Amniotic epithelial cell (primary cell): ENCODE data around the gene WASHC2A.
"Not testable (repeated sequence)": the region's sequence is repeated elsewhere in the genome, so short reads cannot be mapped to it uniquely, and the experiment has no call there.

ENCODE experiments used
- DNase-seq: peaks from one replicate; pipeline ENCODE4 v3.0.0-alpha.2; 2010; ENCODE audit warnings: low read depth

WASHC2A gene, protein sequence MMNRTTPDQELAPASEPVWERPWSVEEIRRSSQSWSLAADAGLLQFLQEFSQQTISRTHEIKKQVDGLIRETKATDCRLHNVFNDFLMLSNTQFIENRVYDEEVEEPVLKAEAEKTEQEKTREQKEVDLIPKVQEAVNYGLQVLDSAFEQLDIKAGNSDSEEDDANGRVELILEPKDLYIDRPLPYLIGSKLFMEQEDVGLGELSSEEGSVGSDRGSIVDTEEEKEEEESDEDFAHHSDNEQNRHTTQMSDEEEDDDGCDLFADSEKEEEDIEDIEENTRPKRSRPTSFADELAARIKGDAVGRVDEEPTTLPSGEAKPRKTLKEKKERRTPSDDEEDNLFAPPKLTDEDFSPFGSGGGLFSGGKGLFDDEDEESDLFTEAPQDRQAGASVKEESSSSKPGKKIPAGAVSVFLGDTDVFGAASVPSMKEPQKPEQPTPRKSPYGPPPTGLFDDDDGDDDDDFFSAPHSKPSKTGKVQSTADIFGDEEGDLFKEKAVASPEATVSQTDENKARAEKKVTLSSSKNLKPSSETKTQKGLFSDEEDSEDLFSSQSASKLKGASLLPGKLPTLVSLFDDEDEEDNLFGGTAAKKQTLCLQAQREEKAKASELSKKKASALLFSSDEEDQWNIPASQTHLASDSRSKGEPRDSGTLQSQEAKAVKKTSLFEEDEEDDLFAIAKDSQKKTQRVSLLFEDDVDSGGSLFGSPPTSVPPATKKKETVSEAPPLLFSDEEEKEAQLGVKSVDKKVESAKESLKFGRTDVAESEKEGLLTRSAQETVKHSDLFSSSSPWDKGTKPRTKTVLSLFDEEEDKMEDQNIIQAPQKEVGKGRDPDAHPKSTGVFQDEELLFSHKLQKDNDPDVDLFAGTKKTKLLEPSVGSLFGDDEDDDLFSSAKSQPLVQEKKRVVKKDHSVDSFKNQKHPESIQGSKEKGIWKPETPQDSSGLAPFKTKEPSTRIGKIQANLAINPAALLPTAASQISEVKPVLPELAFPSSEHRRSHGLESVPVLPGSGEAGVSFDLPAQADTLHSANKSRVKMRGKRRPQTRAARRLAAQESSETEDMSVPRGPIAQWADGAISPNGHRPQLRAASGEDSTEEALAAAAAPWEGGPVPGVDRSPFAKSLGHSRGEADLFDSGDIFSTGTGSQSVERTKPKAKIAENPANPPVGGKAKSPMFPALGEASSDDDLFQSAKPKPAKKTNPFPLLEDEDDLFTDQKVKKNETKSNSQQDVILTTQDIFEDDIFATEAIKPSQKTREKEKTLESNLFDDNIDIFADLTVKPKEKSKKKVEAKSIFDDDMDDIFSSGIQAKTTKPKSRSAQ (N-terminal part only)

DNA sequence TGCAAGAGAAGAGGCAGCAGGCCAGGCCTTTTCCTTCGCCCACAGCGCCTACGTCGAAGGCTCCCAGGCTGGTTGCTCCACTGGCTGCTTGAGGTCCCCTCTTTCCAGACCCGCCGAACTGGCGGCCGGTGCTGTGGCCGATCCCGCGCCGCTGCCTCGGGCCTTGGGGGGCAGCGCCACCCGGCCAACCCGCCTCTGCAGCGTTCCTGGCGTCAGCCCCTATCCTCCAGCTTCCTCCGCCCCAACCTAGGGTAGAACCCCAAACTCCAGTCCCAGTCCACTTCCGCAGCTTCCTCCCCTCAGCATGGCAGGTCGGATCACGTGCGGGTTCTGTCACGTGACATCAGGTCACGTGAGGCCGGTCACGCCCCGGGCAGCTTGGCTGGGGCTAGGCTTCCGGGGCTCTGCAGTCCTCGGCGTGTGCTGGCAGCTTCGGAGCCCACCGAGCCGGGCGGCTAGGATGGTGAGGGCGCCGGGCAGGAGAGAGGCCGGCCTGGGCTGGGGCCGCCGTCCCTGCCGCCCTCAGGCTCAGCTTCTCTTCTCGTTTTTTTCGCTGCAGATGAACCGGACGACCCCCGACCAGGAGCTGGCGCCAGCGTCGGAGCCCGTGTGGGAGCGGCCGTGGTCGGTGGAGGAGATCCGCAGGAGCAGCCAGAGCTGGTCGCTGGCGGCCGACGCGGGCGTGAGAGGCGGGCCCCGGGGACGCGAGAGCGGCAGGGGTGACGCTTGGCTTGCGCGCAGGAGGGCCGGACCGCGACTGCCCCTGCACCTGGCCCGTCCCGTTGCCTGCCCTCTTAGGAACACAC, at the start of gene WASHC2A:
WASHC2A (plus strand) TSS at position 409 of the 806 bp plus-strand sequence; CDS start at position 461, 52 bp downstream.
- peak; percentile 49 for DNase-seq

DNA sequence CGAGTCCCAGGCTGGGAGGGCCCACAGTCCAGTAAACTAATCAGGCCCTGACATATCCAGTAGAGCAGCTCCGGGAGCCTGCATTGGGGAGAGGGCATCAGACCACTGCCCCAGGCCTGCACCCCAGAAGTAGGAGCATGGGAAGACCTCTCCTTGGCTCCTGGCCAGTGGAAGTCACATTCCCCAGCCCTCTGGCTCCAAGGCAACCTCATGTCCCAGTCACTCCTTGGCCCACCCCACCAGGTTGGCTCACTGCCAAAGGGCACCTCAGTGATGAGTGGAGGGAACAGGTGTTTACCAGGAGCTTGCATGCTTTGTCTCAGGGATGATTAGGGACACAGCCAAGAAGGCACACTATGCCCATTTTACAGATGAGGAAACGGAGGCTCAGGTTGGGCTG, 48.5 kb upstream of the WASHC2A start:
- not testable (repeated sequence) for DNase-seq

DNA sequence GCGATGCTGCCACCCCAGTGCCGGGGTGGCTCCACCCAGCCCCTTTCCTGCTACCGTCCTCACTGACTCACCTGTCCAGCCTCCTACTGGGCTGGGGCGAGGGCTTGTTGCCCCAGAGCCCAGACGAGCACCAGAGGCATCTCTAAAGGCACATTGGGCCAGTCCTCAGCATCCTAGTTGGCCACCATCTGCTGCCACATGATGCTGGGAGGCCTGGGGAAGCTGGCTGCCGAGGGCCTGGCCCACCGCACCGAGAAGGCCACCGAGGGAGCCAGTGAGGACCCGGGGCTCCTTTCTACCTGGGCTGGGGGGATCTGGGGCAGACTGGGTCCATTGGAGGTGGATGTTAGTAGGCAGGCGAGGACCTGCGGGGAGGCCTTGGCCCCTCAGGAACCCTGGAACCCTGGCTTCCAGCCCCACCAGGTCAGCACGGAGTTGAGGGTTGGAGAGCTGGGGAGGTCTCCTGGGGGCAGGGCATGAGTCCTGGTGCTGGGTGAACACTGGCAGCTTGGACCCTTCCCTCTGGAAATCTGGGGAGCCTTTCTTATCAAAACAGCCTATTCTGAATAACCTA, 47.2 kb upstream of the WASHC2A start:
- not testable (repeated sequence) for DNase-seq

DNA sequence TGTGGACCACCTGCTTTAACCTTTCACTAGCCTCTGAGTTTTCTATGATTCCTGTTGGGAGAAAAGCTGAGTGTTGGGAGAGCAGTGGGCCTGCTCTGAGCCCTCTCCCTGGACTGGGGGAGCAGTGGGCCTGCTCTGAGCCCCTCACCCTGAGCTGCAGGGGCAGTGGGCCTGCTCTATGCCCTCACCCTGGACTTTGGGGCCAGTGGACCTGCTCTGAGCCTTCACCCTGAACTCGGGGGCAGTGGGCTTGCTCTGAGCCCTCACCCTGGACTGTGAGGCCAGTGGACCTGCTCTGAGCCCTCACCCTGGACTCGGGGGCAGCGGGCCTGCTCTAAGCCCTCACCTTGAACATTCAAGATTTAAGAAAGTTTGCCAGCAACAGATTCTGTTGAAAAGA, 46.1 kb upstream of the WASHC2A start:
- DNase-seq, result no peak

DNA sequence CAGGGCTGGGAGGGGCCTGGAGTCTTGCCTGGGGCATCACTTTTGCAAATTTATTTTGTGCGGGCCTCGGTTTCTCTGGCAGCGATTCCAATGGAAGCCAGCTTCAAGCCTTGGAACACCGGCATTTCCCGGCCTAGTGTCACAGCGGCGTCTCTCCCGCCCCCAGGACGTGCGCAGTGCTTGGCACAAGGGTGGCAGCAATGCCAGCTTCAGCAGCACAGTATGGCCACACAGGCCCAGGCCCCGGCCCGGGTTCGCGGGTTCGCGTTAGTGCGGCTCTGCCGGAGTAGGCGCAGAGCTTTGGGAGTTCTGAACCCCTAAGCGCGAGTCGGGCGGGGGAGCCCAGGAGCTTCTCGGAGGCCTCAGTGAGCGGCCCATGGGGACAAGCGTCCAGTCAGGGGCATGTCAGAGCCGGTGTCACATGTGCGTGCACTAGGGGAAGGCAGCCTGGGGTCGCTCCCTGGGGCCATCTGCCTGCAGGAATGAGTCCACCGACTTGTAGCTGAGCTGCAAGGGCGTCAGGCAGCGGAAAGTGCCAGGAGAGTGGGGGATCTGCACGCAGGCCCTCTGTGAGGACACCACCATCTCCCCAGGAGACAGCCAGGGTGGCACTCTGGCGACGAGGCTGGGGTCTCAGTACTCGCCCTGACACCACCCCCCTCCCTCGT, 42.9 kb upstream of the WASHC2A start:
- not testable (repeated sequence) for DNase-seq

DNA sequence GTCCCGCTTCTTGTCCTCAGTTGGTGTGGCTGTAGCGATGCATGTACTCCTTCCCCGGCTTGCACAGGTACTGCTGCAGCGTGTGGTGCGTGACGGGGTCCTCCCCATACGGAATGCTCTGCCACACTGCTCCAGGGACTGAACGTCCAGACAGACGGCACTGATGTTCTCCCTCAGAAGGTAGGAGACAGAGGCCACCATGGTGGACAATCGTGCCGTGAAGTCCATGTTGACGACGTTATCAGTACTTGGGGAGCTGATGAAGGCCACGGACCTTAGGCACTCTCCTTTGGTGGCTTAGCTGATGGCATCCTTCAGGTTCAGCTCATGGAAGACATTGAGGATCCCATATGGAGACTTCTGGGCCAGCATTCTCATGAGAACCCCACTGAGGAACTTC, 42.1 kb upstream of the WASHC2A start:
- no peak for DNase-seq

DNA sequence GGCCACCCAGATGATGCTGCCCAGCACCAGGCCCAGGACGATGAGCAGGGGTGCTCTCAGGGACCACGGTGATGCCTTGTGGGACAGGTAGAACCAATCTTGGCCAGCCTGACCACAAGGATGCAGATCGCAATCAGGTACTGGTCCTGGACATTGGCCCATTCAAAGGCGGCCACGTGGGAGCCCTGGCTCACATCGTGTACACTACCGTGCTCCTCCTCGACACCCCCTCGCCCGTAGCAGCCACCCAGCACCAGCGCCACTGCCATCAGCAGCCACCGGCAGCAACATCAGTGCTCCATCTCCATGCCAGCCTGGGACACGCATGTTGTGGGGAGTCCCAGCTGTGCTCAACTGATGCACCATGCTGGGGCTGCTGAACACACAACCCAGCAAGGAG, 40.6 kb upstream of the WASHC2A start:
- no peak for DNase-seq

DNA sequence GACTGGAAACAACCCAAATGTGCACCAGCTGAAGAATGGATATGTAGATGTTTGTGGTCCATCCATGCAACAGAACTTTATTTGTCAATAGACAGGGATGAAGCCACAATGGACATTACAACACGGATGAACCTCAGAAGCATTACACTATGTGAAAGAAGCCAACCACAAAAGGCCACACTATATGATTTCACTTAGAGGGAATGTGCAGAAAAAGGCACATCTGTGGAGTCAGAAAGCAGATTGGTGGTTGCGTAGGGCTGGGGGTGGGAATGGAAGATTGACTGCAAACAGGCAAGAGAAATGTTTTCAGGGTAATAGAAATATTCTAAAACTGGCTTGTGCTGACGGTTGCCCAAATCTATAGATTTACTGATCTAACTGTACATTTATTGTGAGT, 34.3 kb upstream of the WASHC2A start:
- peak; percentile 92 for DNase-seq

DNA sequence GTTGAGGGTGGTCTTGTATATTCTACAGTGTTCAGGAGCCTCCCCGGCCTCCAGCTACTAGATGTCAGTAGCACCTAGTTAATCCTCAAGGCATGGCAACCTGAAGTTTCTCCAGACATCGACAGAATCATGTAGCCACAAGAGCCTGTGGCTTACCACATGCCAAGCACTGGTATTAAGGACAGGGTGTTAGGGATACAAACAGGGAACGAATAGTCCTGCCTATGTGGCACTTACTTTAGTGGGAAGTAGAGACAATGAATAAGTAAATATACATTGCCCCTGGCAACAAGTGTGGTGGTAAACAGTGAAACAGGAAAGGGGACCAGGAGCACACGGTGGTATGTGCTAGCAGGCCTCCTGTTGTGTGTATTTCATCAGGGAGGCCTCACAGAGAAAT, 32.4 kb upstream of the WASHC2A start:
- DNase-seq, result peak; percentile 63

DNA sequence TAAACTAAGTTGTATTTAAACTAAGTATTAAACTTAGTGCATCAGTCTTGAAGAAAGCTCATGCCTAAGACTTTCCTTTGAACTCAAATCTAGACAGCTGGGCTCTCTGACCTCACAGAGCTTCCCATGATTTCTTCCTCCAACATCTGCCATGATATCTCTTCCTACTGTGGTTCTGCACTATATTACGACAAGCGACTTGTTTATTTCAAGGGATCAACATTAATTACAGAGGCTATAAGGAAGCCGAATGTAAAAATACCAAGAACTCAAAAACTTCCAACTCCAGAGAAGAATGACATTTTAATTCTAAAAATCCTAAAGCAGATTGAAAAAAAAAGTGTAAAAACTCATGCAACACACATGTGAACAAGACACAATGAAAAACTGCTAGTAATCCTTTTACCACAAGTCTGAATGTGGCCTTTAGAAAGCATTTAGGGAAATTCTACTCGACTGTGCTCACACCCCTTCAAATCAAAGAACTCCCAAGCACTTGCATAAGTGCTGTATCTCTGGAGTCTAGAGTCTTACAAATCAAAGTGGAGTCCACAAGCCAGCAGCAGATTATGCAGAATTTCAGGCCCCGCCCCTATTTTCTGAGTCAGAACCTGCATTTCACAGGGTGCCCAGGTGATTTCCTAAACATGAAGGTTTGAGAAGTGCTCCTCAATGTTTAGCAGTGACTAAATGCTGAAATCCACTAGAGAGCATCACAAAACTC, 22.7 kb upstream of the WASHC2A start:
- DNase-seq, result peak; percentile 12

DNA sequence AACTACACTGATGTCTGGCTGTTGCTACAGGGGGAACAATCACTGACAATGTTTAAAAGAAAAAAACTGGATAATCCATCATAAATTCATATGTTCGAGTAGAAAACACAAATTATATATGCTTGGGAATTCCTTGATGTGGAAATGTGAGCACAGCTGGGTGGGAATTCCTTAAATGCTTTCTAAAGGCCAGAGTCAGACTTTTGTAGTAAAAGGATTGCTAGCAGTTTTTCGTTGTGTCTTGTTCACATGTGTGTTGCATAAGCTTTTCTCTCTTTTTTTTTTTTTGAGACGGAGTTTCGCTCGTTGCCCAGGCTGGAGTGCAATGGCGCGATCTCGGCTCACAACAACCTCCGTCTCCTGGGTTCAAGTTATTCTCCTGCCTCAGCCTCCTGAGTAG, 21.3 kb upstream of the WASHC2A start:
- DNase-seq, result peak; percentile 61

DNA sequence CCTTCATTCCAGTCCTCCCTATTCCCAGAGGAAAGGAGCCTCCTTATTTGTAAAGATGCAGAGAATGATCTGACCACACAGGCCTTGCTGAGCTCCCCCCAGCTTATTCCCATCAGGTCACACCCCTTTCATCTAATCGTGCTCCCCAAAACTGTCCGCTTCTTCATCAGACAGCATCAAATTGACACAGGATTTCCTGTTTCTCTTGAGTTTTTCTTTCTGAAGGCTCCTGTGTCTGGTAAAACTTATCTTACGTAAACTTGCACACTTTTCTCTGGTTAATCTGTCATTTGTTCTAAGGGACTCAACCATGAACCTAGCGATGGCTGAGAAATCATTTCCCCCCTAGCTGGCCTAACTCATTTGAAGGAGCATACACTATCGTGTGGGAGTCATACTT, 20.2 kb upstream of the WASHC2A start:
- not testable (repeated sequence) for DNase-seq

DNA sequence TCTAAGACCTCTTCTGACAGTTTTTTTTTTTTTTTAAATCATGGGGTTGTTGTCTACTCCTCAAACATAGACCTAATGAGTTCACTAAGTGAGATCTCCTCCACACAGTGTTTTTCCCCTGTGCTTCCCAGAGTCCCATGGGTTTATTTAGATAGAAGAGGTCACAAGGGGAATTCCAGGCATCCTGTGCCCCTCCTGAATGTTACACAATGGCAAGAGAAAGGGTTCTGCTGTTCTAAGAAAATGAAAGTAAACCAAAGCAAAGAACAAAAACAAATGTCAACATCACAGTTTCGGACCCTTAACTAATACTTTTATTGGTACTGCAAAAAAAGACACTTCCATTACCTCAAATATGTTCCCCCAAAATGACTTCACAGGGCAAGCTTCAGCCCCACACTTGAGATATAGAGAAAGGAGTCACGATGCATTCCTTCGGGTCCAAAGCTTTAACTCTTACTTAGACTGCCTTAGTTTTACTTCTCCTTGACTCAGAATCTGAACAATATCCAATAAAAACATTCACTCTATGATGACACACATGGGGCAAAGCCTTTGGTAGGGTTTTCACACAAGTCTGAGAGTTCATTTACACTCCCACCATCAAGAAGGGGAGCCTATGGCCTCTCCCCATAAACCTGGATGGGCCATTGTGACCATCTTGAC, 15.6 kb upstream of the WASHC2A start:
- DNase-seq, result peak; percentile 69

DNA sequence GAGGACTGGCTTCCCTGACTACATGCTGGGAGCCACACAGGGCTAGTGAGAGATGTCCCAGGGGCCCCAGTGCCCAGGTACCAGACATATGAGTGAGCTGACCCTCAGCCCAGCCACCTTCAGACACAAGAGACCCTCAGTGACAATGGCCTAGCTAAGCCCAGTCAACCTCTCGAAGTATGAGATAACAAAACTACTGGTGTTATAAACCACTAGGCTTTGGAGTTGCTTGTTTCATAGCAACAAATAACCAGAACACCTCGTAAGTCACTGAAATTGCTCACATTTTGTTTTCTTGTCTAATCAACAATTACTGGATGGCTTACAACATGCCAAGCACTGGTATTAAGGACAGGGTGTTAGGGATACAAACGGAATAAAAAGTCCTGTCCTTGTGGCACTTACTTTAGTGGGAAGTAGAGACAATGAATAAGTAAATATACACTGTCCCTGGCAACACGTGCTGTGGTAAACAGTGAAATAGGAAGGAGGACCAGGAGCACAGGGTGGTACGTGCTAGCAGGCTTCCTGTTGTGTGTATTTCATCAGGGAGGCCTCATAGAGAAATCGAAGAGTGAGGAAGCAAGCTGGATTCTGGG, 14.9 kb upstream of the WASHC2A start:
- not testable (repeated sequence) for DNase-seq

DNA sequence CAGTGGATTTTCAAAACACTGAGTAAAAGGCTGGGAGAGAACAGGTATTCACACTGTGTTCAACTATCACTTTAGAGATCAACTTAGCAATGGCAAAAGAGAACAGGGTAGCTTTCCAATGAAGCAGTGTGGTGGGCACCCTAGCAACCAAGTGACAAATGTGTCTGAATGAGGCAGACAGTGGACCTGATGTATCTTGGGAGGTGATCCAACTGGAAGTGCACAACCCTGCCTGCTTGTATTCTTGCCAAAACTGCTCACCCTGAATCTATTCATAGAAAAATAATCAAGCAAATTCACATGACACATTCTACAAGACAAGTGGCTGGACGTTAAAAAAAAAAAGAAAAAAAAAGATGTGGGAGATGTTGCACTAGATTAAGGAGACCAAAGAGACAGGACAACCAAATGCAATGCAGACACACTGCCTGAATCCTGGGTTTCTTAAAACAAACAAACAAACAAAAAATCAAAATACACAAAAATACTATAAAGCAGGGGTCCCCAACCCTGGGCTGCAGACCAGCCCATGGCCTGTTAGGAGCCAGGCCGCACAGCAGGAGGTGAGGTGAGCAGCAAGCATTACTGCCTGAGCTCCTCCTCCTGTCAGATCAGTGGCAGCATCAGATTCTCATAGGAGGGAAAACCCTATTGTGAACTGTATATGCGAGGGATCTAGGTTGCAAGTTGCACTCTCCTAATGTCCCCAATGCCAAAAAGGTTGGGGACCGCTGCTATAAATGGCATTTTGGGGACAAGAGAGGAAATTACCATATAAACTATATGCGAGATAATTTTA, 12.1 kb upstream of the WASHC2A start:
- not testable (repeated sequence) for DNase-seq

DNA sequence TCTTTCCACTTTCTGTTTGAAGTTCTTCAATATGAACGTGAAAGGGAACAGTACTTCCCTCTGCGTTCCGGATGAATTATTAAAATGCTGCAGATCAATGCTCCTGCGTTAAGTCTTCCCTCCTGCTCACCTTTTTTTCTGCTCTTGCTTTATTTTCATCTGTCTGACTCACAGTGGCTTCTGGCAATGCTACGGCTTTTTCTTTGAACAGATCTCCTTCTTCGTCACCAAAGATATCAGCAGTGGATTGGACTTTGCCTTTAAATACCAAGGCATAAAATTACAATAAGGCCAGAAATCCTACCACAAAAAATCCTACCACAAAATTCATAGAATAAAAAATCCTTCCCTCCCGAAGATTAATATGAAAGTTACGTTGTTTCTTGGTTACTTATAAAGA, 11.1 kb upstream of the WASHC2A start:
- not testable (repeated sequence) for DNase-seq

DNA sequence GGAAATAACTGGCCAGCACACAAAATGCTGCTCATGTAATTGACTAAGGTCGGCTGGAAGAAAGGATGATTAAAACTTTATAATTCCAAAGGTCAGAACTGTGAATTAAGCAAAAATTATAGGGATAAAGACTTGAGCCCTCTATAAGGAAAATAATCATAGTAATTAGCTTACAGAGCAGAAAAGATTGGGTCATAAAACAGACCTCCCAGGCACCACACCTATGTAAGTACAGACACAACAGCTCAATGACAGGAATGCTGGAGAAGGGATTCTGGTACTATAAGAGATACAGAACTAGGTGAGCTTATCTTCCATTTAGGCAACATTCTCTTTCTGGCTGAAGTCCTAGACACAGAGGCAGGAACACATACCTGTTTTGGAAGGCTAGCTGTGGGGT, 9.0 kb upstream of the WASHC2A start:
- DNase-seq, result not testable (repeated sequence)

DNA sequence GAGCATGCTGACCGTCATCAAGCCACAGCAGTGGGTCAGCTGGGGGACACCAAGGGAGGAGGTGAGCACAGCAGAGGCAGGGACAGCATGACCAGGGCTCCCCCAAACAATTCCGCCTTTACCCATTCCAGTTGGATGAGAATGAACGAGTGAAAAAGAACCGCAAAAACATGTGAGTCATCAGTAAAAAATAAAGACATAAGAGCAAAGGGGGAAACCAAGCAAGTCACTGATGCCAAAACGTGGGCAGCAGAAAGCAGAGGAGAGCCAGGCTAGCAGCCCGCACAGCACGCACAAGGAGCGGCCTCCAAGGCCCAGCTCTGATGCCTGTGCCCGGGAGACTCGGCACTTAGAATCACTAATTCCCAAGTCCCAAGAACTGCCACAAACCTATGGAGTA, 7.8 kb upstream of the WASHC2A start:
- not testable (repeated sequence) for DNase-seq
